Measurements from ENCODE around the gene PEPD. TPM values are rescaled to one million over a fixed set of nuclear protein-coding genes. Genes with fewer than 3 reads are reported as not detected.

Gene PEPD
- polyA plus RNA-seq, 3 donors: 61.5 to 218 (median 171) TPM

- no peak for TF ChIP-seq CTCF (IDR thresholded peaks at IDR 0.05)
- Mint-ChIP-seq H3K4me3 (no peak overlapping the region), H3K27ac (no peak overlapping the region), H3K9me3 (no peaks in the 10 kb centered on the region), H3K36me3 (no peaks in the 10 kb centered on the region), H3K4me1 (peaks cover 3% of the 10 kb centered on the region), H3K27me3 (ENCODE audit: low read depth in 3 of 3) (peaks cover 0 to 3% (median 0%) of the 10 kb centered on the region in 3 donors)
- Histone ChIP-seq H4K20me1 (ENCODE audit: insufficient read depth, low read length) (no peaks in the 10 kb centered on the region), H3K27me3 (ENCODE audit: control insufficient read depth in 2 of 2, insufficient read depth in 2 of 2, low read length in 2 of 2) (no peaks in the 10 kb centered on the region), H3K79me2 (ENCODE audit: insufficient read depth, low read length) (no peaks in the 10 kb centered on the region), H2AFZ (ENCODE audit: insufficient read depth, low read depth, low read length, poor library complexity, severe bottlenecking) (no peak overlapping the region), H3K4me2 (replicated peaks; ENCODE audit: extremely low read depth, low read length, poor library complexity, severe bottlenecking) (no peak overlapping the region), H3K4me3 (replicated peaks in 1 of 3; ENCODE audit: low read depth in 2 of 3, low read length in 3 of 3) (no peak overlapping the region), H3K27ac (ENCODE audit: low read depth in 1 of 2, low read length in 2 of 2) (no peak overlapping the region), H3K9ac (ENCODE audit: insufficient read depth, low read length, poor library complexity, severe bottlenecking) (no peak overlapping the region), H3K36me3 (replicated peaks in 1 of 2; ENCODE audit: control insufficient read depth in 1 of 2, insufficient read depth in 2 of 2, low read length in 2 of 2) (no peaks in the 10 kb centered on the region), H3K9me3 (replicated peaks in 1 of 2; ENCODE audit: control insufficient read depth in 1 of 2, insufficient read depth in 1 of 2, low read length in 2 of 2) (no peaks in the 10 kb centered on the region), H3K4me1 (ENCODE audit: control insufficient read depth in 1 of 2, insufficient read depth in 2 of 2, low read length in 2 of 2) (peaks cover 2 to 3% of the 10 kb centered on the region in 2 donors)
- intact Hi-C loops (cut with micrococcal nuclease): no loop called here
- no CpG with 5 or more reads among the region's 7 CpGs for WGBS (ENCODE audit: insufficient coverage)
- DNase-seq: no peak
These were observed 100.2 kb downstream of the PEPD start for GRCh38 chr19:33421368-33421767.

- Histone ChIP-seq H3K9ac (ENCODE audit: insufficient read depth, low read length, poor library complexity, severe bottlenecking) (no peak overlapping the region), H3K4me2 (replicated peaks; ENCODE audit: extremely low read depth, low read length, poor library complexity, severe bottlenecking) (no peak overlapping the region), H4K20me1 (ENCODE audit: insufficient read depth, low read length) (no peaks in the 10 kb centered on the region), H3K79me2 (ENCODE audit: insufficient read depth, low read length) (no peaks in the 10 kb centered on the region), H3K4me3 (replicated peaks in 1 of 3; ENCODE audit: low read depth in 2 of 3, low read length in 3 of 3) (no peak overlapping the region), H3K27ac (ENCODE audit: low read depth in 1 of 2, low read length in 2 of 2) (no peak overlapping the region), H2AFZ (ENCODE audit: insufficient read depth, low read depth, low read length, poor library complexity, severe bottlenecking) (no peak overlapping the region), H3K4me1 (ENCODE audit: control insufficient read depth in 1 of 2, insufficient read depth in 2 of 2, low read length in 2 of 2) (peaks cover 6% of the 10 kb centered on the region in 2 donors), H3K27me3 (ENCODE audit: control insufficient read depth in 2 of 2, insufficient read depth in 2 of 2, low read length in 2 of 2) (no peaks in the 10 kb centered on the region), H3K9me3 (replicated peaks in 1 of 2; ENCODE audit: control insufficient read depth in 1 of 2, insufficient read depth in 1 of 2, low read length in 2 of 2) (no peaks in the 10 kb centered on the region), H3K36me3 (replicated peaks in 1 of 2; ENCODE audit: control insufficient read depth in 1 of 2, insufficient read depth in 2 of 2, low read length in 2 of 2) (no peaks in the 10 kb centered on the region)
- DNase-seq: no peak
- TF ChIP-seq CTCF (IDR thresholded peaks at IDR 0.05): no peak
- no peak overlapping the region for H3K27ac Mint-ChIP-seq
- no peaks in the 10 kb centered on the region for H3K9me3 Mint-ChIP-seq
- H3K4me1 Mint-ChIP-seq: peaks cover 6% of the 10 kb centered on the region
- H3K36me3 Mint-ChIP-seq: no peaks in the 10 kb centered on the region
- H3K4me3 Mint-ChIP-seq: no peak overlapping the region
- peaks cover 0 to 3% (median 0%) of the 10 kb centered on the region in 3 donors for H3K27me3 Mint-ChIP-seq (ENCODE audit: low read depth in 3 of 3)
- intact Hi-C loops (cut with micrococcal nuclease): no loop called here
- 81% methylated on average over 8 of the region's 9 CpGs for WGBS (ENCODE audit: insufficient coverage)
These were observed 100.8 kb downstream of the PEPD start for GRCh38 chr19:33420821-33421220.
